Measurements from ENCODE around the gene ZDBF2.

DNA sequence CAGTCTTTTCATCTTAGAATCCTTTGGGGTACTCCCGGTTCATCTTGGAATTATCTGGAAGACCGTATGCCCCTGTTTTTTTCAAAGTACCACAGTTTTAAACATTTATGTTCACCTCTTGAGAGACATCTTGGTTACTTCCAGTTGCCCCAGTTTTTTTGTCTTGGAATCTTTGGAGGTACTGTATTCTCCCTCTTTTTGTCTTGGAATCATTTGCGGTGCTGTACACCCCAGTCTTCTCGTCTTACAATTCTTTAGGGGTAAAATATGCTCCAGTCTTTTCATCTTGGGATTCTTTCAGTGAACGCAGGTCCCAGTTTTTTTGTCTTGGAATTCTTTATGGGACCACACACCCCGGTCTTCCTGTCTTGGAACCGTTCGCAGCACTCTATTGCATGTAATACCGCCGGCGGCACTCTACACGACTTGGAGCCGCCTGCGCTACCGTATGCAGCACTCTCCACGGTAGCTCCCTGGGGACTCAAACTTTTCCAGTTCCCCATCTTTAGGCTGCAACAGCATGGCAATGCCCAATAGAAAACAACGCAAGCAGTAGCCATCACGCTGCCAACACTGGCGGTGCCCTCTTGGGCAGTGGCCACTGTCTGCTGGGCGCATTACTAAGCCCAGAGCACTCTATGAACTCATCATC, 21.2 kb upstream of the ZDBF2 start:
- TF ChIP-seq, protein P1, sequence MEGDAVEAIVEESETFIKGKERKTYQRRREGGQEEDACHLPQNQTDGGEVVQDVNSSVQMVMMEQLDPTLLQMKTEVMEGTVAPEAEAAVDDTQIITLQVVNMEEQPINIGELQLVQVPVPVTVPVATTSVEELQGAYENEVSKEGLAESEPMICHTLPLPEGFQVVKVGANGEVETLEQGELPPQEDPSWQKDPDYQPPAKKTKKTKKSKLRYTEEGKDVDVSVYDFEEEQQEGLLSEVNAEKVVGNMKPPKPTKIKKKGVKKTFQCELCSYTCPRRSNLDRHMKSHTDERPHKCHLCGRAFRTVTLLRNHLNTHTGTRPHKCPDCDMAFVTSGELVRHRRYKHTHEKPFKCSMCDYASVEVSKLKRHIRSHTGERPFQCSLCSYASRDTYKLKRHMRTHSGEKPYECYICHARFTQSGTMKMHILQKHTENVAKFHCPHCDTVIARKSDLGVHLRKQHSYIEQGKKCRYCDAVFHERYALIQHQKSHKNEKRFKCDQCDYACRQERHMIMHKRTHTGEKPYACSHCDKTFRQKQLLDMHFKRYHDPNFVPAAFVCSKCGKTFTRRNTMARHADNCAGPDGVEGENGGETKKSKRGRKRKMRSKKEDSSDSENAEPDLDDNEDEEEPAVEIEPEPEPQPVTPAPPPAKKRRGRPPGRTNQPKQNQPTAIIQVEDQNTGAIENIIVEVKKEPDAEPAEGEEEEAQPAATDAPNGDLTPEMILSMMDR (conservative IDR thresholded peaks at IDR 0.05 in 1 of 2, IDR thresholded peaks at IDR 0.05 in 1 of 2; ENCODE audit: low read depth in 1 of 2, low read length in 2 of 2) = no peak
- TF ChIP-seq EZH2 (IDR thresholded peaks at IDR 0.05; ENCODE audit: low read length, missing control alignments) = peak; percentile 59

Measured in fibroblast of lung (primary cell).